ENCODE measurements around the gene WDR74.

WDR74 gene

GRCh38 chr11:62794201-62794775, 45.1 kb downstream of the WDR74 start:
- H2AFZ ChIP-seq (ENCODE audit: low read depth, low read length), result no peak overlapping the region
- H3K4me3 ChIP-seq (ENCODE audit: low read length), result no peak overlapping the region
- no peaks in the 10 kb centered on the region for H3K9me3 ChIP-seq (ENCODE audit: insufficient read depth, low read length)
- peaks cover 17% of the 10 kb centered on the region for H3K4me1 ChIP-seq (ENCODE audit: low read length)
- H3K4me2 ChIP-seq (ENCODE audit: low read length), result no peak overlapping the region
- H3K27ac ChIP-seq (ENCODE audit: low read length), result no peak overlapping the region
- peaks cover 70% of the 10 kb centered on the region for H3K36me3 ChIP-seq (replicated peaks; ENCODE audit: low read depth, low read length)
- TF ChIP-seq EZH2phosphoT487 (IDR thresholded peaks at IDR 0.05; ENCODE audit: low read depth) (no peak), CTCF (IDR thresholded peaks at IDR 0.05; ENCODE audit: low read depth, low read length) (no peak)
- no peaks in the 10 kb centered on the region for H3K27me3 ChIP-seq (ENCODE audit: low read depth, low read length)
- H3K9ac ChIP-seq (ENCODE audit: low read length), result no peak overlapping the region
- H4K20me1 ChIP-seq (ENCODE audit: insufficient read depth, low read length), result no peaks in the 10 kb centered on the region
- peaks cover 26% of the 10 kb centered on the region for H3K79me2 ChIP-seq (ENCODE audit: low read length)

GRCh38 chr11:62792202-62792575, 47.2 kb downstream of the WDR74 start:
- peak overlapping the region; percentile 49 for H3K27ac ChIP-seq (ENCODE audit: low read length)

GRCh38 chr11:62791501-62792201, 47.7 kb downstream of the WDR74 start, which contains the start of gene TMEM223:
Gene TMEM223, minus strand, starts transcription at chr11:62792006. Its CDS starts 12 bp downstream, at chr11:62791994.
- H3K79me2 ChIP-seq (ENCODE audit: low read length), result peaks cover 46% of the 10 kb centered on the region
- peaks cover 23% of the 10 kb centered on the region for H3K4me1 ChIP-seq (ENCODE audit: low read length)
- no peak within 1 kb of the TSS for H2AFZ ChIP-seq (ENCODE audit: low read depth, low read length)
- no peaks in the 10 kb centered on the region for H3K27me3 ChIP-seq (ENCODE audit: low read depth, low read length)
- H3K4me3 ChIP-seq (ENCODE audit: low read length), result peak within 1 kb of the TSS; percentile 95
- no peaks in the 10 kb centered on the region for H3K9me3 ChIP-seq (ENCODE audit: insufficient read depth, low read length)
- H4K20me1 ChIP-seq (ENCODE audit: insufficient read depth, low read length), result no peaks in the 10 kb centered on the region
- TF ChIP-seq CTCF (IDR thresholded peaks at IDR 0.05; ENCODE audit: low read depth, low read length), result no peak
- no peak for TF ChIP-seq EZH2phosphoT487 (IDR thresholded peaks at IDR 0.05; ENCODE audit: low read depth)
- peaks cover 62% of the 10 kb centered on the region for H3K36me3 ChIP-seq (replicated peaks; ENCODE audit: low read depth, low read length)
- H3K9ac ChIP-seq (ENCODE audit: low read length), result peak within 1 kb of the TSS; percentile 89
- peak within 1 kb of the TSS; percentile 81 for H3K4me2 ChIP-seq (ENCODE audit: low read length)
- peak within 1 kb of the TSS; percentile 51 for H3K27ac ChIP-seq (ENCODE audit: low read length)

More at GRCh38 chr11:62792202-62792575, 47.2 kb downstream of the WDR74 start:
- Histone ChIP-seq H2AFZ (ENCODE audit: low read depth, low read length) (no peak overlapping the region), H3K9ac (ENCODE audit: low read length) (peak overlapping the region; percentile 34), H3K27me3 (ENCODE audit: low read depth, low read length) (no peaks in the 10 kb centered on the region), H3K4me3 (ENCODE audit: low read length) (peak overlapping the region; percentile 95), H3K4me2 (ENCODE audit: low read length) (peak overlapping the region; percentile 60), H3K9me3 (ENCODE audit: insufficient read depth, low read length) (no peaks in the 10 kb centered on the region), H3K4me1 (ENCODE audit: low read length) (peaks cover 23% of the 10 kb centered on the region), H3K36me3 (replicated peaks; ENCODE audit: low read depth, low read length) (peaks cover 65% of the 10 kb centered on the region), H3K79me2 (ENCODE audit: low read length) (peaks cover 46% of the 10 kb centered on the region), H4K20me1 (ENCODE audit: insufficient read depth, low read length) (no peaks in the 10 kb centered on the region)
- TF ChIP-seq EZH2phosphoT487 (IDR thresholded peaks at IDR 0.05; ENCODE audit: low read depth) (no peak), CTCF (IDR thresholded peaks at IDR 0.05; ENCODE audit: low read depth, low read length) (no peak)

- H3K4me1 ChIP-seq (ENCODE audit: low read length), result peaks cover 31% of the 10 kb centered on the region
- TF ChIP-seq CTCF (IDR thresholded peaks at IDR 0.05; ENCODE audit: low read depth, low read length) (no peak), EZH2phosphoT487 (IDR thresholded peaks at IDR 0.05; ENCODE audit: low read depth) (no peak)
- no peak overlapping the region for H3K9ac ChIP-seq (ENCODE audit: low read length)
- no peaks in the 10 kb centered on the region for H3K27me3 ChIP-seq (ENCODE audit: low read depth, low read length)
- H3K79me2 ChIP-seq (ENCODE audit: low read length), result peaks cover 46% of the 10 kb centered on the region
- H3K27ac ChIP-seq (ENCODE audit: low read length), result no peak overlapping the region
- H2AFZ ChIP-seq (ENCODE audit: low read depth, low read length), result no peak overlapping the region
- no peak overlapping the region for H3K4me2 ChIP-seq (ENCODE audit: low read length)
- no peaks in the 10 kb centered on the region for H4K20me1 ChIP-seq (ENCODE audit: insufficient read depth, low read length)
- H3K9me3 ChIP-seq (ENCODE audit: insufficient read depth, low read length), result no peaks in the 10 kb centered on the region
- H3K4me3 ChIP-seq (ENCODE audit: low read length), result no peak overlapping the region
- peaks cover 45% of the 10 kb centered on the region for H3K36me3 ChIP-seq (replicated peaks; ENCODE audit: low read depth, low read length)
Observed at GRCh38 chr11:62789576-62789975, 49.8 kb downstream of the WDR74 start.

All from OCI-LY3 (cell line).